OCI-LY1 (cell line): ENCODE measurements around the gene NSUN5.
"Not testable (repeated sequence)": the region's sequence is repeated elsewhere in the genome, so short reads cannot be mapped to it uniquely, and the experiment has no call there.

Experiments used
- H2AFZ ChIP-seq: fragments of 200-600 bp; sonication (generic), shearing (Covaris generic); 2 replicates; pipeline ENCODE4 v1.6.0; 2014; ENCODE audit warnings: antibody characterized with exemption, mild to moderate bottlenecking, low read length
- H3F3A ChIP-seq: fragments of 200-600 bp; sonication (generic), shearing (Covaris generic); 2 replicates; pipeline ENCODE4 v1.6.0; 2014; ENCODE audit warnings: mild to moderate bottlenecking, antibody characterized with exemption, low read length, moderate library complexity; ENCODE audit not compliant: insufficient read depth
- H3K27ac ChIP-seq: fragments of 200-600 bp; sonication (generic); 2 replicates; pipeline ENCODE4 v1.5.1; 2014; ENCODE audit warnings: low read length, mixed run types, mild to moderate bottlenecking, low read depth; ENCODE audit not compliant: poor library complexity, severe bottlenecking
- H3K27me3 ChIP-seq: fragments of 200-600 bp; sonication (generic); 2 replicates; pipeline ENCODE4 v1.6.0; 2014; ENCODE audit warnings: antibody characterized with exemption, mild to moderate bottlenecking, low read length, moderate library complexity; ENCODE audit not compliant: insufficient read depth
- H3K36me3 ChIP-seq: fragments of 200-600 bp; sonication (generic); 2 replicates; pipeline ENCODE4 v1.6.1; 2014; ENCODE audit warnings: mild to moderate bottlenecking, antibody characterized with exemption, low read length, moderate library complexity, mixed read lengths; ENCODE audit not compliant: insufficient read depth
- H3K4me1 ChIP-seq: fragments of 200-600 bp; sonication (generic); 2 replicates; pipeline ENCODE4 v1.5.1; 2014; ENCODE audit warnings: mild to moderate bottlenecking, low read length, moderate library complexity; ENCODE audit not compliant: insufficient read depth, severe bottlenecking
- H3K4me2 ChIP-seq: fragments of 200-600 bp; sonication (generic), shearing (Covaris generic); 2 replicates; pipeline ENCODE4 v1.6.1; 2014; ENCODE audit warnings: low read length
- H3K4me3 ChIP-seq: fragments of 200-600 bp; sonication (generic); 2 replicates; pipeline ENCODE4 v1.5.1; 2014; ENCODE audit warnings: low read length, low read depth, mild to moderate bottlenecking, mixed read lengths; ENCODE audit not compliant: poor library complexity, severe bottlenecking
- H3K79me2 ChIP-seq: fragments of 200-600 bp; shearing (Covaris generic); 2 replicates; pipeline ENCODE4 v1.6.1; 2016; ENCODE audit warnings: mixed run types, low read length, mixed read lengths; ENCODE audit not compliant: insufficient read depth
- H3K9ac ChIP-seq: fragments of 200-600 bp; sonication (generic), shearing (Covaris generic); 2 replicates; pipeline ENCODE4 v1.6.1; 2014; ENCODE audit warnings: mild to moderate bottlenecking, low read length, mixed read lengths
- H3K9me2 ChIP-seq: fragments of 200-600 bp; sonication (generic), shearing (Covaris generic); 2 replicates; pipeline ENCODE4 v1.6.1; 2014; ENCODE audit warnings: low read depth, mild to moderate bottlenecking, low read length, mixed read lengths
- H3K9me3 ChIP-seq: fragments of 200-600 bp; shearing (Covaris generic); 2 replicates; pipeline ENCODE4 v1.6.1; 2014; ENCODE audit warnings: low read length, mixed read lengths
- H4K20me1 ChIP-seq: fragments of 200-600 bp; sonication (generic), shearing (Covaris generic); 2 replicates; pipeline ENCODE4 v1.6.0; 2016; ENCODE audit warnings: mild to moderate bottlenecking, low read length; ENCODE audit not compliant: insufficient read depth
- EZH2 ChIP-seq: fragments of 200-600 bp; sonication (generic), shearing (Covaris generic); IDR thresholded peaks from 2 replicates; pipeline ENCODE4 v1.8.0; 2017; ENCODE audit warnings: borderline replicate concordance, mixed run types, mild to moderate bottlenecking, antibody characterized with exemption, low read length, moderate library complexity, mixed read lengths
- TF ChIP-seq, protein P1 (sequence below): fragments of 200-600 bp; sonication (generic), shearing (Covaris generic); IDR thresholded peaks from 2 replicates; pipeline ENCODE4 v1.5.1; 2017; ENCODE audit warnings: mild to moderate bottlenecking, antibody characterized with exemption, low read length, moderate library complexity, mixed read lengths

NSUN5 gene

GRCh38 chr7:73312831-73313520, 4.3 kb upstream of the NSUN5 start:
- Histone ChIP-seq H3K79me2 (peaks cover 4% of the 10 kb centered on the region), H3K4me2 (no peak overlapping the region), H3F3A (no peaks in the 10 kb centered on the region), H3K9me2 (no peaks in the 10 kb centered on the region), H3K9ac (no peak overlapping the region), H4K20me1 (no peaks in the 10 kb centered on the region), H3K9me3 (no peaks in the 10 kb centered on the region; the same call in 1 of the 2 replicates), H3K27ac (no peak overlapping the region), H3K4me3 (no peak overlapping the region), H2AFZ (no peak overlapping the region), H3K4me1 (peaks cover 9% of the 10 kb centered on the region), H3K36me3 (no peaks in the 10 kb centered on the region; the same call in 1 of the 2 replicates), H3K27me3 (no peaks in the 10 kb centered on the region)
- TF ChIP-seq, protein P1, sequence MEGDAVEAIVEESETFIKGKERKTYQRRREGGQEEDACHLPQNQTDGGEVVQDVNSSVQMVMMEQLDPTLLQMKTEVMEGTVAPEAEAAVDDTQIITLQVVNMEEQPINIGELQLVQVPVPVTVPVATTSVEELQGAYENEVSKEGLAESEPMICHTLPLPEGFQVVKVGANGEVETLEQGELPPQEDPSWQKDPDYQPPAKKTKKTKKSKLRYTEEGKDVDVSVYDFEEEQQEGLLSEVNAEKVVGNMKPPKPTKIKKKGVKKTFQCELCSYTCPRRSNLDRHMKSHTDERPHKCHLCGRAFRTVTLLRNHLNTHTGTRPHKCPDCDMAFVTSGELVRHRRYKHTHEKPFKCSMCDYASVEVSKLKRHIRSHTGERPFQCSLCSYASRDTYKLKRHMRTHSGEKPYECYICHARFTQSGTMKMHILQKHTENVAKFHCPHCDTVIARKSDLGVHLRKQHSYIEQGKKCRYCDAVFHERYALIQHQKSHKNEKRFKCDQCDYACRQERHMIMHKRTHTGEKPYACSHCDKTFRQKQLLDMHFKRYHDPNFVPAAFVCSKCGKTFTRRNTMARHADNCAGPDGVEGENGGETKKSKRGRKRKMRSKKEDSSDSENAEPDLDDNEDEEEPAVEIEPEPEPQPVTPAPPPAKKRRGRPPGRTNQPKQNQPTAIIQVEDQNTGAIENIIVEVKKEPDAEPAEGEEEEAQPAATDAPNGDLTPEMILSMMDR: no peak
- no peak for TF ChIP-seq EZH2

- H3K27ac ChIP-seq, H3K9ac ChIP-seq, H3K4me2 ChIP-seq, H2AFZ ChIP-seq, H4K20me1 ChIP-seq, H3K4me3 ChIP-seq, H3F3A ChIP-seq, H3K27me3 ChIP-seq, H3K9me3 ChIP-seq, H3K9me2 ChIP-seq: not testable (repeated sequence)
- Histone ChIP-seq H3K36me3 (peaks cover 10% of the 10 kb centered on the region), H3K4me1 (peaks cover 22% of the 10 kb centered on the region), H3K79me2 (peaks cover 20% of the 10 kb centered on the region)
These were observed 2.8 kb upstream of the NSUN5 start for GRCh38 chr7:73311421-73311820.

DNA sequence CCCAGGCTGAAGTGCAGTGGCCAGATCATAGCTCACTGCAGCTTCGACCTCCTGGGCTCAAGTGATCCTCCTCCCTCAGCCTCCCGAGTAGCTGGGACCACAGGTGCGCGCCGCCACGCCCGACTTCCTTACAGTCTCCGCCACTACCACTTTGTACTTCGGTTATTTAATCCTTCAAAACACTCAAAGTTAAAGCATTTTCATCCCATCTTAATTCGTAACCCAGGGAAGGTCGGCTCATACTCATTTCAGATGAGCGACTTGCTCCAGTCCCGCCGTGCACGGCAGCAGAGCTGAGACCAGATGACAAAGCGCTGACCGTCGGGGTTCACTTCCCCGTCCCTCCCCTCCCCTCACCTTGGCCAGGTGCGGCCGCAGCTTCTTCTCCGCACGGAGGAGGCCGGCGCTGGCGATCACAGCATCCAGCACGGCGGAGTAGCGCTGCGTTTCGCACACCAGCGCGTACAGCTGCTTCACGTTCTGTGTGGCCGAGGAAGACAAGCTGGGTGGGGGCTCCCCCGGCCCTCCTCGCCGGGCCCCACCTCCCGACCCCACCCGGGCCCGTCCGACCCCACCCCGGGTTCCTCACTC, 457 bp downstream of the NSUN5 start:
- no peaks in the 10 kb centered on the region for H4K20me1 ChIP-seq
- no peaks in the 10 kb centered on the region; the same call in 1 of the 2 replicates for H3K9me3 ChIP-seq
- H3K79me2 ChIP-seq: peaks cover 21% of the 10 kb centered on the region
- no peak for TF ChIP-seq EZH2
- TF ChIP-seq, protein P1: no peak
- no peaks in the 10 kb centered on the region for H3F3A ChIP-seq
- peaks cover 22% of the 10 kb centered on the region for H3K4me1 ChIP-seq
- peaks cover 43% of the 10 kb centered on the region for H3K36me3 ChIP-seq
- no peaks in the 10 kb centered on the region for H3K9me2 ChIP-seq
- no peaks in the 10 kb centered on the region for H3K27me3 ChIP-seq
- peak overlapping the region; percentile 79 for H3K9ac ChIP-seq
- peak overlapping the region; percentile 80 for H3K4me3 ChIP-seq
- H2AFZ ChIP-seq: no peak overlapping the region
- peak overlapping the region; percentile 41 for H3K27ac ChIP-seq
- H3K4me2 ChIP-seq: peak overlapping the region; percentile 89
